GM19455 (cell line): ENCODE measurements around the gene FBXO5.

ENCODE experiments used
- ATAC-seq: cut with Tn5 transposase; IDR thresholded peaks from one replicate; pipeline ENCODE4 v1.9.1; 2021; ENCODE audit not compliant: unreplicated experiment

FBXO5 gene

DNA sequence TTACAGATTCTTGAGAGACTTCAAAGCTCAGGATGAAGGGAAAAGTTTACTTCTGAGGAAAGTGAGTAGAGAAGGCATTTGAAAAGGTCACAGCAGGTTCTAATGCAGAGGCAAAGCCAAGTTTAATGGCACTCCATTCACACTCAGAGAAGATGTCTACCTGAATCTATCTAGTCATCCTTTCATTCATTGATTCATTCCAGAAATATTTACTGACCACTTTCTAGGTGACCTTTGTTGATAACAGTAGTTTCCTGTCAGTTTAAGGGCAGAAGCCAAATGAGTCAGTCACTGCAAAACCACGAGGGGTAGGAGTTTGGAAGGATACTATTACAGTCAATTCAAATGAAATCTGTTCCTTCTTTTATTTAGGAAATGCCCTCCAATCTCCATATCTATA is 30.8 kb downstream of the FBXO5 start:
- ATAC-seq, result no peak

DNA sequence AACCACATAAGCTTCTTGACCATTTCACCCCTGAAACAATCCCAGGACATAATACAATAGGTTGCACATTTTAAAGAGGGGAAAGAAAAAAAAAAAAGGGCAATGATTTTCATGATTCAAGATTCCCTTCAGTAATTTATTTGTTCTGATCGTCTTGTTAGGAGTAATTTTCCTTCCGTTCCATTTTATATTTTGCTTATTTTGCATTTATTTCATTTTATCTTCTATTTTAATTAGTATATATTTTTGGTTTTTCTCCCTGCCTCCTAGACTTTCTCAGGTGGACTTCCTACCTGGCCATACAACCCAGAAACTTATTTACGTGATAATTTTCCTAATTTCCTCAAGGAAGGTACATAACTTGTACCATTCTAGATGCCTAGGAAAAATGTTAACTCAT is 32.6 kb downstream of the FBXO5 start:
- no peak for ATAC-seq

- ATAC-seq, result peak; percentile 84
Observed at GRCh38 chr6:152948150-152948768, 34.6 kb downstream of the FBXO5 start.

- no peak for ATAC-seq
Observed at GRCh38 chr6:152946995-152947394, 35.8 kb downstream of the FBXO5 start.

DNA sequence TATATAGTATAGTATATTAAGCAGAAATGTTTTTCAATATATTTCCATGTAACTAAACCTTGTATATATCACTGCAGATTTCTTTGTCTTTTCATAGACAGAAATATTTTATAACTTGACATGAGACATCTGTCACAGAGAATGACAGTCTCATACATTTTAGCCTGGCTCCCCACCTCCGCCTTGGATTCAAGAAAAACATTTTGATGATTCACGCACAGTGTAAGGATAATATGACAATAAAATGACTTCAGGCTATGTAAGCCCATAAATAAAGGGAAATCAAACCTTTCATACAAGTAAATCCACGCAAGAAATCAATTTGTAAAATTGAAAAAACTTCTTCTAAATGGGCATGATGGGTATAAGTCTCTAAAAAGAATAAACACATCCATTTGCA is 36.4 kb downstream of the FBXO5 start:
- no peak for ATAC-seq

DNA sequence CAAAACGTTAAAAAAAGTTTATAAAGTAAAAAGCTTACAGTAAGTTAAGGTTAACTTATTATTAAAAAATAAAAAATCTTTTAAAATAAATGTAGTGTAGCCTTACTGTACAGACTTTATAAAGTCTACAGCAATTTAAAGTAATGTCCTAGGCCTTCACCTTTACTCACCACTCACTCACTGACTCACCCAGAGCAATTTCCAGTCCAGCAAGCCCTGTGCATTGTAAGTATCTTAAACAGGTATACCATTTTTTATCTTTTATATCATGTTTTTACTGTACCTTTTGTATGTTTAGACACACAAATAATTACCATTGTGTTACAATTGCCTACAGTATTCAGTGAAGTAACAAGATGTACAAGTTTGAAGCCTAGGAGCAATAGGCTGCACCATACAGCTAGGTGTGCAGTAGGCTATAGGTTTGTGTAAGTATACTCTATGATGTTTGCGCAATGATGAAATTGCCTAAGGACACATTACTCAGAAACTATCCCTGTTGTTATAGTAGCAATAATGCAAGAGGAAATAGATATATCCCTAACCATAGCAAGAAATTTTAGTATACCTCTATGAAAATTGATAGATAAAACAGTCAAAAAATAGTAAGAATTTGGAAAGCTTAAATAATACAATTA is 39.5 kb downstream of the FBXO5 start:
- no peak for ATAC-seq

- no peak for ATAC-seq
Observed at GRCh38 chr6:152942319-152942869, 40.4 kb downstream of the FBXO5 start.

GRCh38 chr6:152941746-152942145 is 41.1 kb downstream of the FBXO5 start:
- ATAC-seq, result no peak

GRCh38 chr6:152932865-152933264 is 50.0 kb downstream of the FBXO5 start:
- no peak for ATAC-seq

GRCh38 chr6:152922706-152923105 is 60.1 kb downstream of the FBXO5 start:
- ATAC-seq, result no peak
